Embryonic facial prominence (tissue), 1 donor: ENCODE measurements around the gene SPEM2.

Source experiments
- DNase-seq: peaks from one replicate; pipeline ENCODE4 v3.0.0-alpha.2; 2016; ENCODE audit errors: extremely low spot score

Gene SPEM2

DNA sequence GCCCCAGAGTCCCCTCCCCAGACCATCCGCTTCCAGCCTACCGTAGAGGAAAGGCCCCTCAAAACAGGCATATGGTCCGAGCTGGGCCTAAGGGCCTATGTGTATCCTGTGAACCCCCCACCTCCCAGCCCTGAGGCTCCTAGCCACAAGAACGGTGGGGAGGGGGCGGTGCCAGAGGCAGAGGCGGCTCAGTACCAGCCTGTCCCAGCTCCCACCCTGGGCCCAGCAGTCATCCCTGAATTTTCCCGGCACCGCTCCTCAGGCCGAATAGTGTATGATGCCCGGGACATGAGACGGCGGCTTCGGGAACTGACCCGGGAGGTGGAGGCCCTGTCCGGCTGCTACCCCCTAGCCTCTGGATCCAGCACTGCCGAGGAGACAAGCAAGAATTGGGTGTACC is 4.2 kb upstream of the SPEM2 start:
- DNase-seq: no peak

DNA sequence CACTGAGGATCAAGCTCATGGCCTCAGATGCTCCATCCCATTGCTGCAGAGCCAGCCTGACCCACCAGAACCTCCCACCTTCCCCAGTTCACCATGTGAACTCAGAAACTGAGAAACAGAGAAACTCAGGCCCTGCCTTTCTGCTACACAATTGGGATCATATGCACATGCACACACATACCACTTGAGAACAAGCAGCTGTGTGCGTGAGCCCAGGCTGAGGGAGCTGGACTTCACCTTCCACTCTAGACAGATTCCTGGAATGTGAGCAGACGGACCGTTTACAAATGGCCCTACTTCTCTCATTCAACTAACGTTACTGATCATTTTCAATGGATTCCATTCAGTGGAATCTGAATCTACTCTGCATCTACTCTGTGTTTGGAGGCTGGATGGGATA is 1.7 kb upstream of the SPEM2 start:
- no peak for DNase-seq

DNA sequence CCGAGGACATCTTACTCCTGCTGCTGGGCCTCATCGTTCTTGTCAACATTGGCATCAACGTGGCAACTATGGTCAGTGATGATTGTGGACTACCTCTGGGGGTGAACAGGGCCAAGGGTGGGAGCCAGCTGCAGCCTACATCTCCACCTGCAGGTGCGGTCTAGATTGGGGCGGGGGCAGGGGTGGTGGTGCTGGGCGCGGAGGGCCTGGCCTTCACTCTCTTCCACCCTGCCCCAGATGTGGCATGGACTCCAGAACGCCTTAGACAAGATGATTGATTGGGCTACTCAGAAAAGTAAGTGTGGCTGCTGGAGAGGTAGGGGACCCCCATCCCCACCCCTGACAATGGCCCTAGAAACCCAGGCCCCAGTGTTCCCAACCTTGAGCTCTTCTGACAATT is 340 bp downstream of the SPEM2 start:
- no peak for DNase-seq

DNA sequence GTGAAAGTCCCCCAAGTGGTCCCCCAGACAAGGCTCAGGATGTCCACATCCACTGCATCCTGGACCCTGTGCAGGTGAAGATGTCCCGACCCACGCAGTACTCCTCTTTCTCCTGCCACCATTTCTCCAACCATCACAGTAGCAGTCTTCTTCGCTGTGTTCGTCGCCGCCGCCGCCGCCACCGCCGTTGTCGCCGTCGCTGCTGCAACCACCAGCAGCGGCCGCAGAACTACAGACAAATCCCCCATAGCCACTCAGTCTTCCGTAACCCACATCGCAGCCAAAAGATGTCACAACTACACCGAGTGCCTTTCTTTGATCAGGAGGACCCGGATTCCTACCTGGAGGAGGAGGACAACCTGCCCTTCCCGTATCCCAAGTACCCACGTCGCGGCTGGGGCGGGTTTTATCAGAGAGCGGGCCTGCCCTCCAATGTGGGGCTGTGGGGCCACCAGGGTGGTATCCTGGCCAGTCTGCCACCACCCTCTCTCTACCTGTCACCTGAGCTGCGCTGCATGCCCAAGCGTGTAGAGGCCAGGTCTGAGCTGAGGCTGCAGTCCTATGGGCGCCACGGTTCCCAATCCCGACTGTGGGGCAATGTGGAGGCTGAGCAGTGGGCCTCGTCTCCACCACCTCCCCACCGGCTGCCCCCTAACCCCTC is 917 bp downstream of the SPEM2 start:
- no peak for DNase-seq

DNA sequence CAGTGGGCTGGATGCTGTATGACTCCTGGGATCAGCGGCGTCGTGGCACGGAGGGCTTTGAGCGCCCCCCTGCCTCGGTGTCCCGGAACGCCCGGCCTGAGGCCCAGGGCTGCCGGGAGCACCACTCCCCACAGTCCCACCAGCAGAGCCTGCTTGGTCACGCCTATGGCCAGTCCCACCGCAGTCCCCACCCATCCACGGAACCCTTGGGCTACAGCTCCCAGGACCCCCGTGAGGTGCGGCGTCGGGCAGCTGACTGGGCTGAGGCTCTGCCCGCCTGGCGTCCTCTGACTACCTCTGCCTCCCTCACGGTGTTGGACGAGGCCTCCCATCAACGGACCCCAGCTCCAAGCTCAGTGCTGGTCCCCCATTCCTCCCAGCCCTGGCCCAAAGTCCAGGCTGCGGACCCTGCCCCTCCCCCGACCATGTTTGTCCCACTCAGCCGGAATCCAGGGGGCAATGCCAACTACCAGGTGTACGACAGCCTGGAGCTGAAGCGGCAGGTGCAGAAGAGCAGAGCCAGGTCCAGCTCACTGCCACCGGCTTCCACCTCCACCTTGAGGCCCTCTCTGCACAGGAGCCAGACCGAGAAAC is 1.6 kb downstream of the SPEM2 start:
- no peak for DNase-seq

DNA sequence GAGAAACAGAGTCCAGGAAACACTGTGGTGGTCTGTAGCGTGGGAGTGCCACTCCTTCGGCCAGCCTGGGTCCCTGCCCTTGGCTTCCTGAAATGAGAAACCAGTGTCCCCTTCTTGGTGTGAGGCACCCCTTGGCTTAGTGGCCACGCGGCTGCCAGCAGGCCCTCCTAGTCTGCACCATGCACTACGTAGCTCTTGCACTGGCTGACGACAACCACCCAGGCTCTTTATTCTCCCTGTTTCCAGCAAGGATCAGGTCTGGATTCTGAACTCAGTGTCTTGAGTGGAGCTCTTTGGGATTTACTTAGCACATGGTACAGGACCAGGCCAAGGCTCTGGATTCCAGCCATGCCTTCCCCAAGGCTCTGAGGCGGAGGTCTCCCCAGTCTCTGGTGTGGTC is 2.1 kb downstream of the SPEM2 start:
- DNase-seq: no peak

DNA sequence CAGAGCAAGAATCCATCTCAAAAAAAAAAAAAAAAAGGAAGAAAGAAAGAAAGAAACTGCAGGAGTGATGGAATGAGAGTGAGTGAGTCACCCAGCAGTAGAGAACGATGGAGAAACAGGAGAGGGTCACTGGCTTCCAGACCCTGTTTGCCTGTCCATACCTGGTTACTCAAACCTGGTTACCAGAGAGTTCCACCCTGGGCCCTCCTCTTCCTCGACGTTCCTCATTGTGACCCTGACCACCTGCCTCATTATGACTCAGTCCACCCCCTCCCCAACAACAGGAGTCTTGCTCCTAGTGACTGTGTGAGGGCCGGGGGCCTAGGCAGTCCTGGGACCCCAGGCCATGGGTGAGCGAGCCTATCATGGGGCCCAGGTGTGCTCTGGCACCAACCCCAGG is 3.1 kb downstream of the SPEM2 start, which contains the start of gene SPEM3:
TSS of gene SPEM3 (plus strand) at position 301 of the 400 bp plus-strand sequence. CDS start at position 347, 46 bp downstream.
- no peak for DNase-seq

DNA sequence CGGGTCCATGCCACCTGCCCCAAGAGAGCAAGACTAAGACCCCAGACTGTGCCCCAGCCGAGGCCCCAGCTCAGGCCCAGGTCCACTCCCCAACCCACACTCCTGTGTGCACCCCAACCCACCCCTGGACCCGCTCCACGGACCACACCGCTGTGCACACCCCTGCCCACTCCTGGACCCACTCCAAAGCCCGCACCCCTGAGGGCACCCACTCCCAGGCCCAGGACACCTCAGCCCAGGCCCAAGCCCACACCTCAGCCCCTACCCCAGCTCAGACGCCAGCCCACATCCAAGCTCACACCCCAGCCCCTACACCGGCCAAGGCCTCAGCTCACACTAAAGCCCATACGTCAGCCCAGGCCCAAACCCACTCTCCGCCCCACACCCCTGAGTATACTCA is 4.3 kb downstream of the SPEM2 start:
- no peak for DNase-seq

DNA sequence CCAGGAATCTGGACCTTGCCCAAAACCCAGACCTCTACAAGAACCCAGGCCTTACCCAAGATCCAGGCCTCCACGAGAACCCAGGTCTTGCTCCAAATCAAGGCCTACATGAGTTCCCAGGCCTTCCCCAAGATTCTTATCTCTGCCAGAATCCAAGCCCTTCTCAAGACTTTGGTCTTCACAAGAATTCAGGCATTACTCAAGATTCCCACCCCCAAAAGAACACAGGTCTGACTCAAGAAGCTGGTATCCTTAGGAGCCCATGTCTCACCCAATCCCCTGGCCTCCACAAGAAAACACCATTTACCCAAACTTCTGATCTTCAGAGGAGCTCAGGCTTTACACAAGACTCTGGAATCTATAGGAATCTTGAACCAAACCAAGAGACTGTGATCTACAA is 5.8 kb downstream of the SPEM2 start:
- DNase-seq: no peak

DNA sequence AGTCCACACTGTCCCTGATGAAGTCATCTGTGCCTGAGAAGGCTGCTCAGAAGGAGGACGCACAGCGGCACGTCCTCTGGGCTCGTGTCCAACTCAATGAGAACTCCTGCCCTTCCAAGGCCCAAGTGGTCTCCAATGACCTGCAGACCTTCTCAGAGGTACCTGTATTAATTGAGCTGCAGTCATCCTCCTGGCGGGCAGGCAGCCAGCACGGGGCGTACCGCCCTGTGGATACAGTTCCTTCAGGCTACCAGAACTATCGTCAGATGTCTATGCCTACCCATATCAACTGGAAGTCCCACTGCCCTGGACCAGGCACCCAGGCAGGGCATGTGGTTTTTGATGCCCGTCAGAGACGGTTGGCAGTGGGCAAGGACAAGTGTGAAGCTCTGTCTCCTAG is 6.9 kb downstream of the SPEM2 start:
- no peak for DNase-seq

DNA sequence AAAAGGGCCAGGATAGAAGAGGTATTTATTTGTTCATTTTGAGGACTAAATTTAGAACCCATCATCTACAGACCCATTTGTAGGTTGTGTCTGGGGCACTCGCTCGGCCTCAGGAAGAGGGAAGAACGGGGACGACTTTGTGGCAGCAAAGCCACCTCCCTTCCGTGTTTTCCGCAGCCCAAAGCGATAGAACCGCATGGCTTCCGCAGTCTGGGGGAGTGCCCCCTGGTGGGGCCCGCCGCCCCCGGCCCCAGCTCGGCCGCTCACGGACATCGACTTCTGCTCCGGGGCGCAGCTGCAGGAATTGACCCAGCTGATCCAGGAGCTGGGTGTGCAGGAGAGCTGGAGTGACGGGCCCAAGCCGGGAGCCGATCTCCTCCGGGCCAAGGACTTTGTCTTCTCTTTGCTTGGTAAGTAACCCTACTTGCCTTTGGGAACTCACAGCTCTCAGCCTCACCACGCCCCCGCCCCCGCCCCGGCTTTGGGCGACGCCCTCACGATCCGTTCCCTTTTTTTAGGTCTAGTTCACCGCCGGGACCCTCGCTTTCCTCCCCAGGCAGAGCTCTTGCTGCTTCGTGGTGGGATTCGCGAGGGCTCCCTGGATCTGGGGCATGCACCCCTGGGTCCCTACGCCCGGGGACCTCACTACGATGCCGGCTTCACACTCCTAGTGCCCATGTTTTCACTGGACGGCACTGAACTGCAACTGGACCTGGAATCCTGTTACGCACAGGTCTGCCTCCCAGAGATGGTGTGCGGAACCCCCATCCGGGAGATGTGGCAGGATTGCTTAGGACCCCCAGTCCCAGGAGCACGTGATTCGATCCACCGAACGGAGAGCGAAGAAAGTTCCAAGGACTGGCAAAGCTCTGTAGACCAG is 10.5 kb downstream of the SPEM2 start:
- no peak for DNase-seq

DNA sequence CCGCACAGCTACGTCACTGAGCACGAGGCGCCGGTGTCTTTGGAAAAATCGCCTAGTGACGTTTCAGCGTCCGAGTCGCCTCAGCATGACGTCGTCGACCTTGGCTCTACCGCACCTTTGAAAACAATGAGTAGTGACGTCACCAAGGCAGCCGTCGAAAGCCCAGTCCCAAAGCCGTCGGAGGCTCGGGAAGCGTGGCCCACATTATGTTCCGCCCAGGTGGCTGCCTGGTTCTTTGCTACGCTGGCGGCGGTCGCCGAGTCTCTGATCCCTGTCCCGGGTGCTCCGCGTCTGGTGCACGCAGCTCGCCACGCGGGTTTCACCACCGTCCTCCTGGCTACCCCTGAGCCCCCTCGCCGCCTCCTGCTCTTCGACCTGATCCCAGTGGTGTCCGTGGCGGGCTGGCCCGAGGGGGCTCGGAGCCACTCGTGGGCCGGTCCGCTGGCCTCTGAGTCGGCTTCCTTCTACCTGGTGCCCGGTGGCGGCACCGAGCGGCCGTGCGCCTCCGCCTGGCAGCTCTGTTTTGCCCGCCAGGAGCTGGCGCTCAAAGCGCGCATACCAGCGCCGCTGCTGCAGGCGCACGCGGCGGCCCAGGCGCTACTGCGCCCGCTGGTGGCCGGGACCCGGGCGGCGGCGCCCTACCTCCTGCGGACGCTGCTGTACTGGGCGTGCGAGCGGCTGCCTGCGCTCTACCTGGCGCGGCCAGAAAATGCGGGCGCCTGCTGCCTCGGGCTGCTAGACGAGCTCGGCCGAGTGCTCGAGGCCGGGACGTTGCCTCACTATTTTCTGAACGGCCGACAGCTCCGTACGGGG is 11.3 kb downstream of the SPEM2 start:
- peak; percentile 48 for DNase-seq

DNA sequence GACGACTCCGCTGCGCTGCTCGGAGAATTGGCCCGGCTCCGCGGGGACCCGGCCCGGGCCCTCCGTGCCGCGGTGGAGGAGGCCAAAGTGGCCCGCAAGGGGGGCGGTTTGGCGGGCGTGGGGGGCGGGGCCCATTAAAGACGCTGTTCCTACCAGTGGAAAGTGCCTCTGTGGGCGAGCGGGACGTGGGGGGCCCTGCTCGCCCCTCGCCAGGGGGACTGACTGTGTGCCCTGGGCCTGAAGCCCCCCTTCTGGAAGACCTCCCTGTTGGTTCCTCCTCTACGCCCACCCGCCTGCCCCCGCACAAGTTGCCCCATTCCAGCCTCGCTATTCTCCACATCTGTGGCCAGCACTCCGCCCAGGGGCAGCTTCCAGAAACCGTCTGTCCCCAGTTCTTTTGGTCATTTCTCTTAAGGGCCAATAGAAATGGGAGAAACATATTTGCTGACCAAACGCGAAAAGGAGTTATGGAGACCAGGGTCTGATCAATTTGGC is 12.0 kb downstream of the SPEM2 start:
- DNase-seq: no peak

DNA sequence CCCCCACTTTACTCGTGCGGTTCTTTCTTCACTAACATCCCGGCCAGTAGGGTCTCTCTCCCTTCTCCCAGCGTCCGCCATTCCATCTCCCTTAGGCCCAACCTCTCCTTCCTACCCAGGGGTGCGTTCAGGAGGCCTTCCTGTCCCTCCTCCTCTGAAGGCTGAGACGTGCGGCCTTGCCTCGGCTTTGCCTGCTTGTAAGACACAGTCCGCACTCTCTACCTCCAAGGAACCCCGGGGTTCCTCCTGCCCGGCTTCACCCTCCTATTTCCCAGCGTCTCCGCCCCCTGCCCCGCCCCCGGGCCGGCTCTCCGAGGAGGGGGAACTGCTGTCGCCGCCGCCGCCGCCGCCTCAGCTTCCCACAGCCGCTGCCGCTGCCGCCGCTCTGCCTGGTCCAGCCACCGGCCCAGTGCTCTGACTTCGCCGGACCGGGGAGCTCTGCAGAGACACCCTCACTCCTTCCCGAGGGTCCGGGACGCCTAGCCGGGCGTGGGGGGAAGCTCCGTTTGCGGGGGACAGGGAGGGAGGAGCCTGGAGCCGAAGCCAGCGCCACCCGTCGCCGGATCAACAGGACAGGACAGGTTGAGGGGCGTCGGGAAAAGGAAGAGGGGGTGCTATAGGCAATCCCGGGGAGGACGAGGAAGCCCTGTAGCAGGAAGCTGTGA is 12.7 kb downstream of the SPEM2 start:
- no peak for DNase-seq

DNA sequence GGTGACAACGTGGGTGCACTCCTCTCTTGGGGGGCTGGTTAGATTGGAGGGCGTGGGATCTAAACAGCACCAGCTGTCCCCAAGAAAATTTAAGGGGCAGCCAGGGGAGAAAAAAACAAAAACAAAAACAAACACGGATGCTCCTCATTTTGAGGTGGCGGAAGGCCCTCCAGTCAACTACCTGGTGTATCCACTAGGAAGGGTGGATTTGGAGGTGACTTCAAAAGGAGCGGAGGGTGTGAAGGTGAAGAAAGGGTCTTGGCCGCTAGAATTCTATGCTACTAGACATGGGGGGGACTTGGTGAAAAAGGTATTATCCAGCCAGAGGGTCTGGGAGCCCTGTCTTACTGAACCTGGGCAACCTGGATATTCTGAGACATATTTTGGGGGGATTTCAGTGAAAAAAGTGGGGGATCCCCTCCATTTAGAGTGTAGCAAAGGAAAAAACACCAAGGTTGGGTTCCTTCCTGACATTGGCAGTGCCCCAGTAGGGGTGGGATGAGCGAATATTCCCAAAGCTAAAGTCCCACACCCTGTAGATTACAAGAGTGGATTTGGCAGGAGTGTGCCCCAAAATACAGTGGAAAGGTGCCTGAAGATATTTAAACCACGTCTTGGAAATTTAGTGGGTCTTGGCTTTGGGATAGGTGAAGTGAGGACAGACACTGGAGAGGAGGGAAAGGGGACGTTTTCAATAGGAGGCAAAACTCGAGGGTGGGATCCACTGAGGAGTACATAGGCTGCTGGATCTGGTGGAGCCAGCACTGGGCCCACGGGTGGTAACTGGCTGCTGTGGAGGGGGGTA is 13.4 kb downstream of the SPEM2 start:
- DNase-seq: no peak

DNA sequence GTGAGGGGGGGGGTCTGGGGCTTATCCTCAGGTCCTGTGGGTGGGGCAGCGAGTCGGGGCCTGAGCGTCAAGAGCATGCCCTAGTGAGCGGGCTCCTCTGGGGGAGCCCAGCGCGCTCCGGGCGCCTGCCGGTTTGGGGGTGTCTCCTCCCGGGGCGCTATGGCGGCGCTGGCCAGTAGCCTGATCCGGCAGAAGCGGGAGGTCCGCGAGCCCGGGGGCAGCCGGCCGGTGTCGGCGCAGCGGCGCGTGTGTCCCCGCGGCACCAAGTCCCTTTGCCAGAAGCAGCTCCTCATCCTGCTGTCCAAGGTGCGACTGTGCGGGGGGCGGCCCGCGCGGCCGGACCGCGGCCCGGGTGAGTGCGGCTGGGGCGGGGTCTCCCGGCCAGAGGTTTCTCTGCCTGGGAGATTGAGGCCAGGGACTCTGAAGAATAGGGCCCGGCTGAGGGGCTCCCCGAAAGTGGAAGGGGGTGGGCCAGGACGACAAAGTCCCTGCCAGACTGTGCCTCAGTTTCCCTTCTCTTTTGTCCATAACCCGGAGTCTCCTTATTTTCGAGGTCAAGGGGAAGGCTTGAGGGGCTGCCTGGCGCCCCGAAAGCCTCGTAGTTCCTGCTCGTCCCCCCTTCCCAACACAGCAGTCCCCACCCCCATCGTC is 14.2 kb downstream of the SPEM2 start, which contains the start of gene FGF11:
TSS of gene FGF11 (plus strand) at position 51 of the 651 bp plus-strand sequence. CDS start at position 160, 109 bp downstream.
- no peak for DNase-seq

DNA sequence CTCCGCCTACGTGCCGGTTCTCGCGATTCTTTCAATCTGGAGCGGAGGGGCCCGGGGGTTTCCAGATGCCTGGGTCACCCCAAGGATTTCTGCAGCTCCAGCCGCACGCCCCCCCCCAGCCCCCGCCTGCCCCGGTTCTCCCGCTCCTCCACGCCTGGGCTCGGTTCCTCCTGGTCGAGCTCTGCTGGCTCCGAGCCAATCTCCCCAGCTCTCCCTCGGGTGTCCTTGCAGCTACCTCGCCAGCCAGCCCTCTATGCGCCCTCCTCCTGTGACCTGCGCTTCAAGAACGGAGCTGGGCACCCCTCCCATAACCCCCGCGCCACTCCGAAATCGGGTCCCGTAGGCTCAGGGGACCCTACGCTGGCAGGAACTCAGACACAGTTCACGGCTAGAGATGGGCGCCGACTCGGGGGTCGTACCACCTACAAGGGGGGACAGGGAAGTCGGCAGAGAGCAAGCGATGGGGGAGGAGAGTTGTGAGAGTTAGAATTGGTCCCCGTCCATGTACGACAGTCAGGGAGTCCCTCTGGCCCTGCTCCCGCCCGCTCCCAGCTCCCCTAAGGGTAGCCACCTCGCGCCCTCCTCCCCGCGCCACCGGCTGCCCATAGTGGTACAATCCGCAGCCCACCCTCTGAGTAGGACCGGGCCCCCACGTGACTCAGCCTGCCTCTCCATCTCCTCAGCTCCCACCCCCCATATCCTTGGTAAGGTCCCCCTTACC is 14.9 kb downstream of the SPEM2 start:
- DNase-seq: peak; percentile 43

DNA sequence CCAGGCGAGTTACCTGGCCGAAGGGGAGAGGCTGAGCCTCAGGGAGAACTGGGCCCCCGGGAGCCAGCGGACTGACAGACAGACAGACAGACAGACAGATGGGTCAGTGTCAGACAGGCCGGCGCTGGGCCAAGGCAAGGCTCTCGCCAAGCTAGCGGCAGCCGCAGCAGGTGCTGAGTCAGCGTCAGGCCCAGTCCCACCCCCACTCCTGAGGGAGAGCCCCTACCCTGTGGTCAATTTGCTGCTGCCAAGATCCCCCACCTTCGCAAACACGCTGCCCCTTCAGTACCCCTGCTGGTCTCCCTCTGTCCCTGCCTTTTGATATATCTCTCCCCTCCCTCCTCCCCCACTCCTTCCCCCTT is 15.4 kb downstream of the SPEM2 start:
- DNase-seq: peak; percentile 46

DNA sequence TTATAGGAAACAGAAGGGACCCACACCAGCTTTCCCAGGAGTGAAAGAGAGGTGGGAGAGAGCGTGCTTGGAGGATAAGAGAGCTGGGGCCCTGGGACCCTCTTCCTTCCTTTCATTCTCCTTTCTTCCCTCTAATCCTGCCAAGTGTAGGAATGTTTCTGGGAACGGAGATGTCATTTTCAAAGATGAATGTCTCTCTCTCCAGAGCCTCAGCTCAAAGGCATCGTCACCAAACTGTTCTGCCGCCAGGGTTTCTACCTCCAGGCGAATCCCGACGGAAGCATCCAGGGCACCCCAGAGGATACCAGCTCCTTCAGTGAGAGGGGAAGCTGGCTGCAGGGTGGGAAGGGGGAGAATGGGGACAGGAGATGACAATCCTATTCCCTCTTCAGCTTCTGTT is 15.8 kb downstream of the SPEM2 start:
- DNase-seq: no peak
